ENCODE results near the gene RB1.

GRCh38 chr13:48526286-48526685 is 222.7 kb downstream of the RB1 start:
- no peak for TF ChIP-seq GATA2 (IDR thresholded peaks at IDR 0.05; ENCODE audit: low read depth, low read length)
- no peak for TF ChIP-seq GATA3 (IDR thresholded peaks at IDR 0.05; ENCODE audit: low read depth, low read length)
